Measurements from ENCODE around the gene SAP30L. TPM values are rescaled to one million over a fixed set of nuclear protein-coding genes. Genes with fewer than 3 reads are reported as not detected.

The SAP30L gene
- total and polyA plus RNA-seq, 8 donors: 12.4 to 22.1 (median 13.8) TPM

- intact Hi-C loops (cut with DNase I): no loop called here
- no peak for ATAC-seq
Observed at GRCh38 chr5:154412925-154413324, 32.9 kb upstream of the SAP30L start.

GRCh38 chr5:154415114-154415513 is 30.7 kb upstream of the SAP30L start:
- 80 to 83% methylated on average over 6 of the region's 6 CpGs for WGBS, 2 donors
- H3K4me3 ChIP-seq: no peak overlapping the region
- no peak for DNase-seq
- no peaks in the 10 kb centered on the region for H3K9me3 ChIP-seq
- TF ChIP-seq, protein P1, sequence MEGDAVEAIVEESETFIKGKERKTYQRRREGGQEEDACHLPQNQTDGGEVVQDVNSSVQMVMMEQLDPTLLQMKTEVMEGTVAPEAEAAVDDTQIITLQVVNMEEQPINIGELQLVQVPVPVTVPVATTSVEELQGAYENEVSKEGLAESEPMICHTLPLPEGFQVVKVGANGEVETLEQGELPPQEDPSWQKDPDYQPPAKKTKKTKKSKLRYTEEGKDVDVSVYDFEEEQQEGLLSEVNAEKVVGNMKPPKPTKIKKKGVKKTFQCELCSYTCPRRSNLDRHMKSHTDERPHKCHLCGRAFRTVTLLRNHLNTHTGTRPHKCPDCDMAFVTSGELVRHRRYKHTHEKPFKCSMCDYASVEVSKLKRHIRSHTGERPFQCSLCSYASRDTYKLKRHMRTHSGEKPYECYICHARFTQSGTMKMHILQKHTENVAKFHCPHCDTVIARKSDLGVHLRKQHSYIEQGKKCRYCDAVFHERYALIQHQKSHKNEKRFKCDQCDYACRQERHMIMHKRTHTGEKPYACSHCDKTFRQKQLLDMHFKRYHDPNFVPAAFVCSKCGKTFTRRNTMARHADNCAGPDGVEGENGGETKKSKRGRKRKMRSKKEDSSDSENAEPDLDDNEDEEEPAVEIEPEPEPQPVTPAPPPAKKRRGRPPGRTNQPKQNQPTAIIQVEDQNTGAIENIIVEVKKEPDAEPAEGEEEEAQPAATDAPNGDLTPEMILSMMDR (IDR thresholded peaks at IDR 0.05): no peak
- no peak for ATAC-seq
- no peaks in the 10 kb centered on the region for H3K4me1 ChIP-seq
- no peak overlapping the region for H3K27ac ChIP-seq
- intact Hi-C loops (cut with DNase I): no loop called here
- no peak for FAIRE-seq
- H3K27me3 ChIP-seq: no peaks in the 10 kb centered on the region
- H3K36me3 ChIP-seq: no peaks in the 10 kb centered on the region

More at GRCh38 chr5:154412925-154413324, 32.9 kb upstream of the SAP30L start:
- FAIRE-seq: no peak
- Histone ChIP-seq H3K36me3 (no peaks in the 10 kb centered on the region), H3K27me3 (no peaks in the 10 kb centered on the region), H3K27ac (no peak overlapping the region), H3K4me3 (no peak overlapping the region), H3K9me3 (no peaks in the 10 kb centered on the region), H3K4me1 (no peaks in the 10 kb centered on the region)
- TF ChIP-seq, protein P1 (IDR thresholded peaks at IDR 0.05): no peak
- 92 to 93% methylated on average over 9 of the region's 9 CpGs for WGBS, 2 donors
- no peak for DNase-seq

DNA sequence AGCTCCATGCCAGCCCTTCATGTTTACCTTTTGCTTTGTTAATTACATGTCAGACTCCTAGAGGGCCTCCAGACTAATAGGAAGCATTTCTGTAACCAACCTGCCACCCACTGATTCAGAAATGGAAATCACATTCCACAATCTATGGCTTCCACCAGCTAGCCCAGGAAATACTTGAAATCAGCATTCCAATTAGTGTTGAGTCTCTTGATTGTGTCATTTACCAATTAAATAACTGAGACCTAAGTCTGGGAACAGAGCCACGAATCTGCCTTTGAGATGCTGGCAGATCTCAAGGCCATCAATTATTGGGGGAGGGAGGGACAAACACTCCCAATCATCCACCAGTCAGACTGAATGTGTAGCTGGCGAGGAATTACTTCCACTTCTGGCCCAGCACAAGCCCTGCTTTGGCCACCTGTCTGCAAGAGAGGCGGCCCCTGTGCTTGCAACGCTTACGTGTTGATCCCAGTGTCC is 27.4 kb upstream of the SAP30L start:
- Histone ChIP-seq H3K9me3 (no peaks in the 10 kb centered on the region), H3K4me3 (no peak overlapping the region), H3K36me3 (no peaks in the 10 kb centered on the region), H3K4me1 (no peaks in the 10 kb centered on the region), H3K27me3 (no peaks in the 10 kb centered on the region), H3K27ac (peak overlapping the region in 2 of 4 donors; percentile 22 to 23)
- no peak for FAIRE-seq
- intact Hi-C loops (cut with DNase I): no loop called here
- ATAC-seq: peak in 3 of 4 donors; percentile 49 to 78 (median 65)
- WGBS, 2 donors: 57 to 62% methylated on average over 5 of the region's 5 CpGs
- DNase-seq: peak in 2 of 6 donors; percentile 8 to 27
- TF ChIP-seq, protein P1 (IDR thresholded peaks at IDR 0.05): no peak

GRCh38 chr5:154419236-154419635 is 26.6 kb upstream of the SAP30L start:
- FAIRE-seq (no peak), ATAC-seq (no peak), DNase-seq (no peak)
- TF ChIP-seq, protein P1 (IDR thresholded peaks at IDR 0.05): no peak
- Histone ChIP-seq H3K9me3 (no peaks in the 10 kb centered on the region), H3K27me3 (no peaks in the 10 kb centered on the region), H3K27ac (no peak overlapping the region), H3K4me3 (no peak overlapping the region), H3K36me3 (no peaks in the 10 kb centered on the region), H3K4me1 (peaks cover 0 to 4% (median 0%) of the 10 kb centered on the region in 3 donors)
- intact Hi-C loops (cut with DNase I): no loop called here
- WGBS, 2 donors: 90 to 96% methylated on average over 7 of the region's 7 CpGs

GRCh38 chr5:154421868-154422267 is 23.9 kb upstream of the SAP30L start:
- no peaks in the 10 kb centered on the region for H3K36me3 ChIP-seq
- H3K27ac ChIP-seq: no peak overlapping the region
- no peaks in the 10 kb centered on the region for H3K27me3 ChIP-seq
- intact Hi-C loops (cut with DNase I): no loop called here
- WGBS, 2 donors: 73 to 87% methylated on average over 1 of the region's 1 CpG
- ATAC-seq (no peak), FAIRE-seq (no peak), DNase-seq (no peak)
- no peak overlapping the region for H3K4me3 ChIP-seq
- peaks cover 0 to 6% (median 0%) of the 10 kb centered on the region in 3 donors for H3K4me1 ChIP-seq
- H3K9me3 ChIP-seq: no peaks in the 10 kb centered on the region
- TF ChIP-seq, protein P1 (IDR thresholded peaks at IDR 0.05): no peak
